M059J (cell line): ENCODE results near the gene AQP5. TPM values are rescaled to one million over a fixed set of nuclear protein-coding genes. Genes with fewer than 3 reads are reported as not detected.

Source experiments
- DNase-seq: peaks from one replicate; pipeline ENCODE4 v3.0.0-alpha.2; 2012; ENCODE audit warnings: low read depth
- total RNA-seq: library from RNA; depleted of rRNA; stranded (reverse); fragments of >200 nt; shearing (Covaris generic); gene quantifications from 2 replicates; pipeline ENCODE4 v1.2.3, GENCODE V29; 2014

Gene AQP5
- total RNA-seq, 1 experiment from 2014 or later, result 0.25 TPM

GRCh38 chr12:49964849-49965624 lies 3.4 kb downstream of the AQP5 start:
- no peak for DNase-seq

- no peak for DNase-seq
These were observed 4.2 kb downstream of the AQP5 start for GRCh38 chr12:49965836-49966235.

GRCh38 chr12:49966511-49967041 lies 4.9 kb downstream of the AQP5 start:
- no peak for DNase-seq

GRCh38 chr12:49967042-49967776 lies 5.5 kb downstream of the AQP5 start:
- DNase-seq, result peak; percentile 88

GRCh38 chr12:49967777-49968250 lies 6.1 kb downstream of the AQP5 start:
- no peak for DNase-seq

- no peak for DNase-seq
These were observed 6.8 kb downstream of the AQP5 start for GRCh38 chr12:49968471-49968870.

- DNase-seq, result no peak
These were observed 7.4 kb downstream of the AQP5 start for GRCh38 chr12:49969027-49969426.

- no peak for DNase-seq
These were observed 8.2 kb downstream of the AQP5 start for GRCh38 chr12:49969651-49970429.

- DNase-seq, result no peak
These were observed 9.0 kb downstream of the AQP5 start for GRCh38 chr12:49970658-49971057.

GRCh38 chr12:49971141-49971540 lies 9.5 kb downstream of the AQP5 start:
- no peak for DNase-seq

- DNase-seq, result no peak
These were observed 10.5 kb downstream of the AQP5 start for GRCh38 chr12:49972129-49972528.

GRCh38 chr12:49972641-49973360 lies 11.1 kb downstream of the AQP5 start, which contains the start of gene AQP6:
Gene AQP6, plus strand, starts transcription at chr12:49972947. Its CDS starts 227 bp downstream, at chr12:49973174.
- DNase-seq, result no peak

GRCh38 chr12:49973361-49973830 lies 11.7 kb downstream of the AQP5 start:
- DNase-seq, result no peak

- DNase-seq, result peak; percentile 31
These were observed 12.6 kb downstream of the AQP5 start for GRCh38 chr12:49974231-49974675.

- DNase-seq, result no peak
These were observed 13.1 kb downstream of the AQP5 start for GRCh38 chr12:49974677-49975317.

- DNase-seq, result no peak
These were observed 13.7 kb downstream of the AQP5 start for GRCh38 chr12:49975318-49975761.

GRCh38 chr12:49976557-49976956 lies 14.9 kb downstream of the AQP5 start:
- DNase-seq, result no peak

- no peak for DNase-seq
These were observed 16.5 kb downstream of the AQP5 start for GRCh38 chr12:49978125-49978524.

- DNase-seq, result no peak
These were observed 17.4 kb downstream of the AQP5 start for GRCh38 chr12:49979016-49979586.

- no peak for DNase-seq
These were observed 18.1 kb downstream of the AQP5 start for GRCh38 chr12:49979791-49980190.
